ENCODE data around the gene FAM234B.

FAM234B gene, protein sequence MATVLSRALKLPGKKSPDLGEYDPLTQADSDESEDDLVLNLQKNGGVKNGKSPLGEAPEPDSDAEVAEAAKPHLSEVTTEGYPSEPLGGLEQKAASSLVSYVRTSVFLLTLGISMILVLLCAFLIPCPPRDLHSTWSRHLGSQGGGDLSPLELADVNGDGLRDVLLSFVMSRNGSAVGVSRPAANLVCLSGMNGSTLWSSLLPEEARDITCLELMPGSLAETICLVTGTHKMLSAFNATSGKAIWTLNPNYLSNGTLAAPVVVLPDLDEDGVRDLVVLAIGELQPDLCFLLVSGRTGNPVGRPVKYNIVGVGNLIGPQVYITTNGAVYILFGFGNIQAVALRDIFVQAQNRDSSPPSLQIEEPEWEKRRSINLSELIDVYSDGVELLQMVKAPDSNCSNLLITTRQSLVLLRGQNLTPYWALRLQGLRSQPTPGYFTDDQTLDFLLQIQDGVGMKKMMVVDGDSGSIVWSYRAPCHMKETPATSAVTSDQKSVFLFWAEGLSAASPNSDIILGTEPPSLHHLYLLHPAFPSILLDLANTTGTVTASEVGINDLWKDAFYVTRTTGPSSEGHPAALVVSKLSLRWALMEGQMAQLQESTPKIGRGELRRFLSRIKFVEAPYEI

DNA sequence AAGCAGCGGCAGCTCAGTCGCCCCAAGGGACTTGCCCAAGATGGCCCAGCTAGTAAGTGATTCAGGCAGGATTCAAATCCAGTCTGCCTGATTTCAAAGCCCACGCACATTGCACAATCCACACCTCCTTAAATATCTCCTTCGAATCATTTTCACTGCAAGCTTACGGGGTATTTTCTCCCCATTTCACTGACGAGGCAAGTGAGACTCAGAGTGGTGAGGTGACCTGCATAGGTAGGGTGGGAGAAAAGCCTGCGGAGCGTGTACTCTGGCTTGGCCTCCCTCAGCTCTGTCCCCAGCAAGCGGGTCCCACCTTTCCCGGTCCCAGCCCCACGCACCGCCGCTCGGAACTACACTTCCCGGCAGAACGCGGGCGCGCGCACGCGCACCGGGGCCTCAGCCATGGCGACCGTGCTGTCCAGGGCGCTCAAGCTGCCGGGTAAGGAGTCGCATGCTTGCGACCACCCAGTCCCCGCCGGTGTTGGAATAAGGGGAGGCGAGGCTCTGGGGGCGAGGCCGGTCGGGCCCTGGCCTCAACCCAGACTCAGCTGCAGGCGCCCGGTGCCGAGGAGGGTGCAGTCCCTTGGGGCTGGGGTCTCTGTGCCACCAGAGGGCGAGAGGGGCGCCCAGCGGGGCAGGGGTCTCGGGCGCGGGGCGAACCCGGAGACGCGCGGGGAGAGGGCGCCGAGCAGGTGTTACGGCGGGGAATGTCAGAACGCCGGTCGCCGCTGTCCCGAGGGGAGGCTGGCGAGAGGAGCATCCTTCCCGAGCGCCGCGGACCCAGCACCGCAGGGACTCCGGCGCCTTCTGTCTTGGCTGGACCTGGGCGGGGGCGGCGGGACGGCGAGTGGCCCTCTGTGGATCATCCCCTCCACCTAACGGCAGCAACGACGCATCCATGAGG is at the start of gene FAM234B:
Gene FAM234B (plus strand): TSS at position 380 of the 904 bp plus-strand sequence. CDS start 23 bp downstream, at position 403.
- DNase-seq: peak; percentile 90

DNA sequence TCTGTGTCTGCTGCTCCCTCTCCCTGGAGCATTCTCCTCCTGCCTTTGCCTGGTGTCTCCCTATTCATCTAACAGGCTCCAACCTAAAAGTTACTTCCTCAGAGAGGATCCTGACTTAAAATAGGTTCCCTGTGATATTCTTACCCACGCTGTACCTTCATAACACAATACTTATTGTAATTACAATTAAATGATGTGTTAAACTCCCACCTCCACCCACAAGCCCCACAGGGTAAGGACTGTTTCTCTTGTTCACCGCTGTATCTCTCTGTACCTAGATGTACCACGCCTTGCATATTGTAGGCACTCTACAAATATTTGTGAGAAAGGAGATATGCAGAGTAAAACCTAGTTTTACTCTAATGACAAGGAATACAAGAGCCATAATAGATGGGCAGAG is 49.1 kb upstream of the FAM234B start:
- no peak for DNase-seq

- no peak for DNase-seq
Observed at GRCh38 chr12:12996209-12996608, 48.0 kb upstream of the FAM234B start.

DNA sequence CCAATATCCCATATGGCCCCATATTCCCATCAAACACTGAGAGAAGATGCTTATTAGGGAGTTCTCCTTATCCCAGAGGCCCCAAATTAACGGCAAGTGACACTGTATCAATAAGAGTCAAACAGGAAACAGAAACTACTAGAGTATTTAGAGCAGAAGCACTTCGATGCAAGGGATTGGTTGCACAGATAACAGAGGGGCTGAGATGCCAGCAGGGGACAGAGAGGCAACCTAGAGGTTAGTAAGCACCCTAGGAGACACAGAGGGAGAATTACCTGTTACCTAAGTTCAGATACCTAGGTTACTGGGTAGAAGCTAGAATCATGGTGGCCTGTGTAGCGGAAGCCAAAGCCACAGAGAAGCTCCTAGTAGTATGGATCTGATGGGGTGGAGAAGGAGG is 47.0 kb upstream of the FAM234B start:
- DNase-seq: no peak

DNA sequence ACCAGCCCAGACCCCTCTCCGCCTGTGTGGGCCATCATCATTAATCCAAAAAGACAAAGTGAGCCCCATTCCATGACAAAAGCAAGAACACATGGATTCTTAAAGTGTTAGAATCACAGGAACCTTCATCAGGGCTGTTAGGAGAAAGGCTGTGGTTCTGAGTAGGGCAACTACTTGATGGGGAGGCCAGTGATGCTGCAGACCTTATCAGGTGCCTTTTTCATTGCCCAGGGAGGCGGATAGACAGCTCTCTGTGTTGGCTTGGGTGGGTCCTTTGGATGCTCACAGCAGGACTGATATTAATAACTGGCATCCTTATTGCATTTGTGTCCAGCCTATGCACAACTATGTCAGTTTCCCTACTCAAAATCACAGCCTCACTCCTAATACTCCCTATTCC is 46.4 kb upstream of the FAM234B start:
- DNase-seq: no peak

- DNase-seq: no peak
Observed at GRCh38 chr12:12998248-12998647, 45.9 kb upstream of the FAM234B start.

GRCh38 chr12:12999271-12999958 is 44.8 kb upstream of the FAM234B start:
- DNase-seq: no peak

GRCh38 chr12:12999959-13000615 is 44.1 kb upstream of the FAM234B start, which contains the start of gene HEBP1:
Gene HEBP1 (minus strand): TSS chr12:13000265. CDS start chr12:13000114, 151 bp downstream.
- DNase-seq: peak; percentile 97

DNA sequence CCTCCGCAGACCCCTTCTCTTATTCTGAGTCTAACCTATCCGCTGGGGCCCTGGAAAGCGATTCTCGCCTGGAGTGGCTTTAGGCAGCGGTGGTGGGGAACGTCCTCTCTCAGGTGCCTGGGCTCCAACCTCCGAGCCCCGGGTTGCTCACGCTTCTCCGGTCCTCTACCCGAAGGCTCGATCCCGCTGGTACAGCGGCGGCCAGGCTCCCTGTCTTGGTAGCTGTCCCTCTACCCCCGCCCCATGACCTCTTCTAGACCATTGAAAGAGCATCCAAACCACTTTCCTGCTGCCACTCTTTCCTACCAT is 43.6 kb upstream of the FAM234B start:
- DNase-seq: no peak

- DNase-seq: peak; percentile 85
Observed at GRCh38 chr12:13000925-13001774, 43.0 kb upstream of the FAM234B start.

DNA sequence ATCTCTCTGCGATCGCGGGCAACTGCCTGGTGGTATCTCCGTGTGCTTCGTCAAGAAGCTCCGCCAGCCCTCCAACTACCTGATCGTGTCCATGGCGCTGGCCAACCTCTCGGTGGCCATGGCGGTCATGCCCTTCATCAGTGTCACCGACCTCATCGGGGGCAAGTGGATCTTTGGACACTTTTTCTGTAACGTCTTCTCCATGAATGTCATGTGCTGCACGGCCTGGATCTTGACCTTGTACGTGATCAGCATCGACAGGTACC is 42.5 kb upstream of the FAM234B start:
- no peak for DNase-seq

GRCh38 chr12:13002301-13003097 is 41.7 kb upstream of the FAM234B start:
- no peak for DNase-seq

- DNase-seq: no peak
Observed at GRCh38 chr12:13004361-13004760, 39.8 kb upstream of the FAM234B start.

GRCh38 chr12:13004986-13005385 is 39.2 kb upstream of the FAM234B start:
- DNase-seq: no peak

GRCh38 chr12:13005649-13006048 is 38.5 kb upstream of the FAM234B start:
- DNase-seq: no peak

DNA sequence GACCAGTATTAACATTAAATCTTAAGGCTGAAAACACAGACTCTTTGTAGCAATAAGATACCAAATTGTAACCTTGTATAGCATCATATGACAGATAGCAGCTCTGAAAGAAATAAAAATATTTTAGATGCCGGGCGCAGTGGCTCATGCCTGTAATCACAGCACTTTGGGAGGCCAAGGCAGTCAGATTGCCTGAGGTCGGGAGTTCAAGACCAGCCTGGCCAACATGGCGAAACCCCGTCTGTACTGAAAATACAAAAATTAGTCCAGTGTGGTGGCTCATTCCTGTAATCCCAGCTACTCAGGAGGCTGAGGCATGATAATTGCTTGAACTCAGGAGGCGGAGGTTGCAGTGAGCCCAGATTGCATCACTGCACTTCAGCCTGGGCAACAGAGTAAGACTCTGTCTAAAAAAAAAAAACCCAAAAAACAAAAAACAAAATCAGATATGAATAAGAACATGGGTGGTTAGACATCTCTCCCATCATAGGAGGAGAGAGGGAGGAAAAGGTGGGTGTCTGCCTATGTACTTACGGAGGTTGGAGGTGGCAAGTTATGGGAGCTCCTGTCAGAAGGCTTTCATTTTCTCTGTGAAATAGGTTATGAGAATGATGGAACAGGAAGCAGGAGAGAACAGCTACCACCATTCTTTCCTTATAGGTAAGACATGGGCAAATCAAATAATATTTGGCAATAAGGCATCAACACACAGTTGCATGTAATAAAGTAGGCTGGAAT is 36.5 kb upstream of the FAM234B start:
- DNase-seq: no peak

- DNase-seq: no peak
Observed at GRCh38 chr12:13008741-13009380, 35.3 kb upstream of the FAM234B start.

- no peak for DNase-seq
Observed at GRCh38 chr12:13011098-13011497, 33.1 kb upstream of the FAM234B start.

DNA sequence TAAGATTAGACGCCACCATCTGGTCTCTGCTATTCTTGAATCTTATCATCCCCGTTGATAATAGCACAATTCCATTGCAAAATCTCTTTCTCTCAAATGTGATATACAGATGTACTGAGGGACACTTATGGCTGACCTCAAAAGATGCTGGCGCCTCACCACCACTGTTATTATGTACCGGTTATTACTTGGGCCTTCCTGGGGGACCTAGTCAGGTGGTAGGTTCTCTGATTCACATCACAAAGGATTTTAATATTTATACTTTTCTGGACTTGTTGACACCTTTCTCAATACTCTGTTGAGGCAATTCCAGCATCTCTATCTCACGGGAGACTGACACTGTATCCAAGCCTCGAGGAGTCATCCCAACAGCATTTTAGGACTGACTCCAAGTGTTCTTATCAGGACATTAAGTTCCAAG is 21.3 kb upstream of the FAM234B start:
- DNase-seq: no peak

Data from eye (tissue), 1 donor.